Amniotic epithelial cell (primary cell): ENCODE data around the gene TERT.

ENCODE experiments used
- DNase-seq: peaks from one replicate; pipeline ENCODE4 v3.0.0-alpha.2; 2010; ENCODE audit warnings: low read depth

TERT gene

GRCh38 chr5:1318659-1319251 lies 23.9 kb upstream of the TERT start:
- DNase-seq = no peak

GRCh38 chr5:1317921-1318565 lies 23.2 kb upstream of the TERT start:
- no peak for DNase-seq

- no peak for DNase-seq
Observed at GRCh38 chr5:1316588-1317340, 21.9 kb upstream of the TERT start.

- no peak for DNase-seq
Observed at GRCh38 chr5:1315709-1316587, 21.1 kb upstream of the TERT start.

- DNase-seq = no peak
Observed at GRCh38 chr5:1315018-1315708, 20.3 kb upstream of the TERT start.

GRCh38 chr5:1314564-1314982 lies 19.7 kb upstream of the TERT start:
- no peak for DNase-seq

GRCh38 chr5:1312993-1313833 lies 18.3 kb upstream of the TERT start:
- no peak for DNase-seq

- DNase-seq = no peak
Observed at GRCh38 chr5:1312206-1312605, 17.3 kb upstream of the TERT start.

GRCh38 chr5:1311439-1312055 lies 16.7 kb upstream of the TERT start:
- no peak for DNase-seq

GRCh38 chr5:1310118-1310517 lies 15.2 kb upstream of the TERT start:
- DNase-seq = no peak

- DNase-seq = no peak
Observed at GRCh38 chr5:1304033-1304432, 9.2 kb upstream of the TERT start.

- DNase-seq = no peak
Observed at GRCh38 chr5:1302258-1302657, 7.4 kb upstream of the TERT start.

GRCh38 chr5:1300581-1301083 lies 5.8 kb upstream of the TERT start:
- DNase-seq = no peak

- no peak for DNase-seq
Observed at GRCh38 chr5:1299961-1300360, 5.1 kb upstream of the TERT start.

GRCh38 chr5:1299511-1299850 lies 4.6 kb upstream of the TERT start:
- DNase-seq = no peak

- no peak for DNase-seq
Observed at GRCh38 chr5:1298723-1299510, 4.0 kb upstream of the TERT start.

- DNase-seq = no peak
Observed at GRCh38 chr5:1298067-1298551, 3.2 kb upstream of the TERT start.

GRCh38 chr5:1297243-1297642 lies 2.4 kb upstream of the TERT start:
- DNase-seq = no peak

- no peak for DNase-seq
Observed at GRCh38 chr5:1295650-1296037, 776 bp upstream of the TERT start.
